HG03378 (cell line): ENCODE measurements around the gene EMC9.
A peak's percentile ranks its signal among the peaks of the same experiment; 100 is the strongest.

Source experiments
- ATAC-seq: cut with Tn5 transposase; IDR thresholded peaks from one replicate; pipeline ENCODE4 v1.9.1; 2021; ENCODE audit warnings: mild to moderate bottlenecking, moderate library complexity; ENCODE audit not compliant: unreplicated experiment

EMC9 gene

GRCh38 chr14:24150061-24150460 is 8.7 kb upstream of the EMC9 start:
- no peak for ATAC-seq

- ATAC-seq = no peak
These were observed 8.0 kb upstream of the EMC9 start for GRCh38 chr14:24149302-24149969.

GRCh38 chr14:24147761-24148428 is 6.5 kb upstream of the EMC9 start:
- no peak for ATAC-seq

GRCh38 chr14:24146978-24147760 is 5.8 kb upstream of the EMC9 start, which contains the start of gene RNF31:
RNF31 (plus strand) TSS chr14:24147498; CDS start chr14:24147699, 201 bp downstream.
- ATAC-seq = peak; percentile 79

GRCh38 chr14:24146453-24146977 is 5.1 kb upstream of the EMC9 start, which contains the start of gene PSME2:
PSME2 (minus strand) TSS chr14:24146610; CDS start chr14:24146581, 29 bp downstream.
- peak; percentile 54 for ATAC-seq

- no peak for ATAC-seq
These were observed 4.5 kb upstream of the EMC9 start for GRCh38 chr14:24145690-24146452.

GRCh38 chr14:24145219-24145618 is 3.8 kb upstream of the EMC9 start:
- no peak for ATAC-seq

GRCh38 chr14:24144451-24144850 is 3.1 kb upstream of the EMC9 start:
- no peak for ATAC-seq

- ATAC-seq = no peak
These were observed 2.1 kb upstream of the EMC9 start for GRCh38 chr14:24143511-24143910.

- ATAC-seq = no peak
These were observed 2.0 kb downstream of the EMC9 start for GRCh38 chr14:24139272-24139934.

GRCh38 chr14:24138396-24139271 is 2.8 kb downstream of the EMC9 start:
- ATAC-seq = no peak

- no peak for ATAC-seq
These were observed 3.6 kb downstream of the EMC9 start for GRCh38 chr14:24137529-24138395.

GRCh38 chr14:24136684-24137528 is 4.5 kb downstream of the EMC9 start:
- no peak for ATAC-seq

- ATAC-seq = peak; percentile 57
These were observed 5.3 kb downstream of the EMC9 start, which contains the start of gene PSME1 for GRCh38 chr14:24135834-24136683. PSME1 (plus strand) TSS chr14:24136194; CDS start chr14:24136263, 69 bp downstream.

- peak; percentile 5 for ATAC-seq
These were observed 5.9 kb downstream of the EMC9 start for GRCh38 chr14:24135584-24135833.

- no peak for ATAC-seq
These were observed 7.7 kb downstream of the EMC9 start for GRCh38 chr14:24133735-24134134.

- ATAC-seq = no peak
These were observed 8.4 kb downstream of the EMC9 start for GRCh38 chr14:24132976-24133375.
